M059J (cell line): Measurements from ENCODE around the gene ARFGEF3. TPM values are rescaled to one million over a fixed set of nuclear protein-coding genes. Genes with fewer than 3 reads are reported as not detected.

Experiments used
- total RNA-seq: library from RNA; depleted of rRNA; stranded (reverse); fragments of >200 nt; shearing (Covaris generic); gene quantifications from 2 replicates; pipeline ENCODE4 v1.2.3, GENCODE V29; 2014; rRNA removed

The ARFGEF3 gene
- total RNA-seq, 1 experiment from 2014 or later = 2.9 TPM

Other genes starting within 250 kb of the ARFGEF3 start
- 24.2 and 26.9 TPM in 2 replicates for gene PERP, start 54.5 kb upstream of the ARFGEF3 start, total RNA-seq
- not detected in 2 replicates for gene PBOV1, start 56.6 kb downstream of the ARFGEF3 start, total RNA-seq
- gene SMIM28, start 216.0 kb downstream of the ARFGEF3 start, total RNA-seq = not detected in 2 replicates
- 33.3 and 44.0 TPM in 2 replicates for gene HEBP2, start 242.3 kb downstream of the ARFGEF3 start, total RNA-seq